ENCODE data around the gene INSM1. TPM values are rescaled to one million over a fixed set of nuclear protein-coding genes. Genes with fewer than 3 reads are reported as not detected.

INSM1 gene, protein sequence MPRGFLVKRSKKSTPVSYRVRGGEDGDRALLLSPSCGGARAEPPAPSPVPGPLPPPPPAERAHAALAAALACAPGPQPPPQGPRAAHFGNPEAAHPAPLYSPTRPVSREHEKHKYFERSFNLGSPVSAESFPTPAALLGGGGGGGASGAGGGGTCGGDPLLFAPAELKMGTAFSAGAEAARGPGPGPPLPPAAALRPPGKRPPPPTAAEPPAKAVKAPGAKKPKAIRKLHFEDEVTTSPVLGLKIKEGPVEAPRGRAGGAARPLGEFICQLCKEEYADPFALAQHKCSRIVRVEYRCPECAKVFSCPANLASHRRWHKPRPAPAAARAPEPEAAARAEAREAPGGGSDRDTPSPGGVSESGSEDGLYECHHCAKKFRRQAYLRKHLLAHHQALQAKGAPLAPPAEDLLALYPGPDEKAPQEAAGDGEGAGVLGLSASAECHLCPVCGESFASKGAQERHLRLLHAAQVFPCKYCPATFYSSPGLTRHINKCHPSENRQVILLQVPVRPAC
- total RNA-seq (under 1 TPM in 2 of 4 donors, not detected in 2; 0.36 to 0.55 TPM), polyA plus RNA-seq (1 to 10 TPM in 2 of 3 donors, under 1 TPM in 1; 0.80 to 1.4 (median 1.2) TPM)

DNA sequence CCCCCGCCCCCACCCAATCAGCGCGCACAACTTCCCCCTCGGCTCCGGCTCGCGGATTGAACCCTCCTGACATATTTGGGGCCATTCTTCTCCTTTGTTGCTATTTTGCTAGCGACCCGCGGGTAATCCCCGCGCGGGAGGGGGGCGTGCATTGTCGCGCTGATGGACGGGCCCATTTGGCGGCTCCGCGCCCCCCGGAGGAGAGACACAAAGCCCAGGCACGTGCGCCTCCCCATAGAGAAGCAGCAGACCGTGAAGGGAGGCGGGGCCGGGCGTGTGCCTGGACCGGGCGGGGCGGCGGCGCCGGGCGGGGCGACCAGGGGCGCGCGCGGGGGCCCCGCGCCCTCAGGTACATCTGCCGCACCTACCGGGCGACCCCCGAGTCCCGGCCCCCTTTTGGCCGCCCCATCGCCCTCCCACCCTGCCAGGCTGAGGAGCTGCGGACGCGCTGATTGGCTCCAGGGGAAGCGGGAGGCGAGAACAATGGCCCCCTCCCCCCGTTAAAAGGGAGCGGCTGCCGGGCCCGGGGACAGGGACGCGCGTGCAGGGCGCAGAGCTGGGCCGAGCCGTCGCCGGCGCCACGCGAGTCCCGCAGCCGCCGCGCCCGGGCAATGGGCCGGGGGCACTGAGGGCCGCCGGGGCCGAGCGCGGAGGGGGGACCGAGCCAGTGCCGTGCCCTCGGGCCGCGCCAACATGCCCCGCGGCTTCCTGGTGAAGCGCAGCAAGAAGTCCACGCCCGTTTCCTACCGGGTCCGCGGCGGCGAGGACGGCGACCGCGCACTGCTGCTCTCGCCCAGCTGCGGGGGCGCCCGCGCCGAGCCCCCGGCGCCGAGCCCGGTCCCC is at the start of gene INSM1:
TSS of gene INSM1 (plus strand) at position 530 of the 843 bp plus-strand sequence. CDS start at position 694, 164 bp downstream.
- Histone ChIP-seq H3K27ac (no peak within 1 kb of the TSS), H3K27me3 (peaks cover 55 to 92% (median 85%) of the 10 kb centered on the region in 3 donors), H3K9me3 (no peaks in the 10 kb centered on the region), H3K4me1 (peaks cover 0 to 39% (median 30%) of the 10 kb centered on the region in 4 donors), H3K4me3 (peak within 1 kb of the TSS in 3 of 4 donors; percentile 20 to 40 (median 35)), H3K36me3 (no peaks in the 10 kb centered on the region)
- 1% methylated on average over 108 of the region's 108 CpGs for whole genome bisulfite sequencing, 2 donors
- TF ChIP-seq POLR2AphosphoS5 (IDR thresholded peaks at IDR 0.05) (no peak), EP300 (IDR thresholded peaks at IDR 0.05) (no peak), POLR2A (IDR thresholded peaks at IDR 0.05) (no peak)
- TF ChIP-seq, protein P1, sequence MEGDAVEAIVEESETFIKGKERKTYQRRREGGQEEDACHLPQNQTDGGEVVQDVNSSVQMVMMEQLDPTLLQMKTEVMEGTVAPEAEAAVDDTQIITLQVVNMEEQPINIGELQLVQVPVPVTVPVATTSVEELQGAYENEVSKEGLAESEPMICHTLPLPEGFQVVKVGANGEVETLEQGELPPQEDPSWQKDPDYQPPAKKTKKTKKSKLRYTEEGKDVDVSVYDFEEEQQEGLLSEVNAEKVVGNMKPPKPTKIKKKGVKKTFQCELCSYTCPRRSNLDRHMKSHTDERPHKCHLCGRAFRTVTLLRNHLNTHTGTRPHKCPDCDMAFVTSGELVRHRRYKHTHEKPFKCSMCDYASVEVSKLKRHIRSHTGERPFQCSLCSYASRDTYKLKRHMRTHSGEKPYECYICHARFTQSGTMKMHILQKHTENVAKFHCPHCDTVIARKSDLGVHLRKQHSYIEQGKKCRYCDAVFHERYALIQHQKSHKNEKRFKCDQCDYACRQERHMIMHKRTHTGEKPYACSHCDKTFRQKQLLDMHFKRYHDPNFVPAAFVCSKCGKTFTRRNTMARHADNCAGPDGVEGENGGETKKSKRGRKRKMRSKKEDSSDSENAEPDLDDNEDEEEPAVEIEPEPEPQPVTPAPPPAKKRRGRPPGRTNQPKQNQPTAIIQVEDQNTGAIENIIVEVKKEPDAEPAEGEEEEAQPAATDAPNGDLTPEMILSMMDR (IDR thresholded peaks at IDR 0.05) = no peak
- intact Hi-C loops (cut with DNase I) = no loop called here
- DNase-seq = no peak

DNA sequence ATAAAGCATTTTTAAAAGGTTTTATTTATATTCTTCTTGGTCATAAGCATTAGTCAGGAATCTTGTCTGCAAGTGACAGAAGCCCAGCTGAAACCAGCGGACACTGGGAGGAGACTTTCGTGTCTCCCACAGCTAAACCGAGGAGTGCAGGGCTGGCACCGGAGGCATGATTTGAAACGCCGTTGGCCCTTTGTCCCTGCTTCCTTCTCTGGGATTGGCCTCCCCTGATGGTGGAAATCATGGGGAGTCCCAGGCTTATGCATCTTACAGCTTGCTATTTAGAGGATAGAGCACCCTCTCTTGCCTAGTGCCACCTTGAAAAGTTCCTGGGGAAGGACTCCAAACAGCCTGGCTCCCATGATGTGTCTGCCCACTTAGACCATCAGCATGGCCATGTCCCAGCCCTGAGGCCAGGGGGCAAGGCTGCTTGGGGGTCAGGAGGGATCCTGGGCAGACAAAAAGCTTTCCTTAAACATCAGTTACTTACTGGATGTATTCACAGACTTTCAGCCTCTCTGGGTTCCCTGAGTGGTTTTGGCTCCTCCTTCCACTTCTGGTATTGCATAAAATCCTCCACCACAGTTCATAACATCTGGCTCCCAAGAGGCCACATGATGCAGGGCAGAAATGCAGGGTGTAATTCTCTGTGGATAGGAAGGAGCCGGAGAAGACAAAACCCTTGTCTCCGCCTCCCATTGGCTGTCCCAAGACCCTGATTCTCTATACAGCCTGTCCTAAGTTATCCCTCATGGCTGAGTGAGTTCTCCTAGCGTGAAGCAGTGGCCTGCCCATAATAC is 49.3 kb upstream of the INSM1 start:
- no peak for TF ChIP-seq POLR2AphosphoS5 (IDR thresholded peaks at IDR 0.05)
- TF ChIP-seq, protein P1 (IDR thresholded peaks at IDR 0.05) = no peak
- TF ChIP-seq EP300 (IDR thresholded peaks at IDR 0.05) = no peak
- TF ChIP-seq POLR2A (IDR thresholded peaks at IDR 0.05) = no peak
- Histone ChIP-seq H3K27ac (no peak overlapping the region), H3K9me3 (no peaks in the 10 kb centered on the region), H3K4me3 (no peak overlapping the region), H3K36me3 (no peaks in the 10 kb centered on the region), H3K4me1 (no peaks in the 10 kb centered on the region), H3K27me3 (no peaks in the 10 kb centered on the region)
- WGBS, 2 donors = 76 to 84% methylated on average over 9 of the region's 9 CpGs
- intact Hi-C loops (cut with DNase I) = no loop called here
- DNase-seq = no peak

DNA sequence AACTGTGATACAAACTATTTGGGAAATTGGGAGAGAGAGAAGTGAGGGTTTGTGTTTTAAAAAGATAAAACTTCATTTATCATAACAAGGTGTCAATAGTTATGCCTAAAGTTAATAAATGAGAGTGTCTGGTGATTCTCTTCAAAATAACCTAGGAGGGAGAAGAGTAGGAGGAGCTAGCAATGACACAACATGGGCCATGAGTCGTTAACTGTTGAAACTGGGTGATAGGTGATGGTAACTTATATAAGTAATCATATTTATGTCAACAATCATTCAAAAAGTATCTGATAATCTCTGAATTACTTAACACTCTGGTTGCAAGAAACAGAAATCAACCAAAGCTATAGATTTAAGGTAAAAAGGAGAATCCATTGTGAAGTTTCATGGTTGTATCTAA is 46.8 kb upstream of the INSM1 start:
- no peak for DNase-seq
- TF ChIP-seq, protein P1 (IDR thresholded peaks at IDR 0.05) = no peak
- no peak for TF ChIP-seq EP300 (IDR thresholded peaks at IDR 0.05)
- TF ChIP-seq POLR2A (IDR thresholded peaks at IDR 0.05) = no peak
- no peak for TF ChIP-seq POLR2AphosphoS5 (IDR thresholded peaks at IDR 0.05)
- no peaks in the 10 kb centered on the region for H3K27me3 ChIP-seq
- intact Hi-C loops (cut with DNase I) = no loop called here
- no peaks in the 10 kb centered on the region for H3K4me1 ChIP-seq
- no peak overlapping the region for H3K4me3 ChIP-seq
- no peaks in the 10 kb centered on the region for H3K9me3 ChIP-seq
- 34 to 75% methylated on average over 1 of the region's 1 CpG for WGBS, 2 donors
- no peaks in the 10 kb centered on the region for H3K36me3 ChIP-seq
- H3K27ac ChIP-seq = no peak overlapping the region

DNA sequence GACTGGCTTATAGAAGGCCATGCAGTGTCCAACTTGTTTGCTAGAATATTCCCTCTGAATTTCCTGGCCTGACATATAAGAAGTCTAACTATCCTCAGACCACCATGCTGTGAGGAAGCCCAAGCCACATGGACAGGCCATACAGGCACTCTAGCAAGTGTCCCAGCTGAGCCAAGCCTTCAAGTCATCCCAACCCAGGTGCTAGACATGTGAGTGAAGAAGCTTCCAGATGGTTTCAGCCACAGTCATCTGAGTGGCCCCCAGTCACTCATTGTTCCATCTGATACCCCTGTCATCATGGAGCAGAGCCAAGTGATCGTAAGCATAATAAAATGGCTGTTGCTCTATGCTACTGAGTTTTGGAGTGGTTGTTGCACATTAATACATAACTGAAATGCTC is 46.0 kb upstream of the INSM1 start:
- WGBS, 2 donors = 88 to 93% methylated on average over 1 of the region's 1 CpG
- DNase-seq = no peak
- Histone ChIP-seq H3K9me3 (no peaks in the 10 kb centered on the region), H3K27me3 (no peaks in the 10 kb centered on the region), H3K27ac (no peak overlapping the region), H3K4me1 (no peaks in the 10 kb centered on the region), H3K4me3 (no peak overlapping the region), H3K36me3 (no peaks in the 10 kb centered on the region)
- TF ChIP-seq EP300 (IDR thresholded peaks at IDR 0.05) = no peak
- TF ChIP-seq POLR2A (IDR thresholded peaks at IDR 0.05) = no peak
- TF ChIP-seq POLR2AphosphoS5 (IDR thresholded peaks at IDR 0.05) = no peak
- TF ChIP-seq, protein P1 (IDR thresholded peaks at IDR 0.05) = no peak
- intact Hi-C loops (cut with DNase I) = no loop called here

Data from sigmoid colon (tissue), 7 donors.